Stomach (tissue), 4 donors: ENCODE data around the gene IREB2.

Experiments used
- CTCF ChIP-seq, 7 experiments: fragments of 450-650 bp in 4 of 7; fragments of 200-600 bp in 3 of 7; sonication (generic) in 3 of 7; IDR thresholded peaks; one replicate each; pipeline ENCODE4 v1.5.1; 2016 to 2019; ENCODE audit warnings: antibody characterized with exemption in 7 of 7, control low read depth in 2 of 7, mild to moderate bottlenecking in 1 of 7
- EP300 ChIP-seq: sonication (generic); formaldehyde crosslinking; IDR thresholded peaks from one replicate; pipeline ENCODE4 v1.6.1; 2017; ENCODE audit warnings: antibody characterized with exemption
- POLR2A ChIP-seq, 4 donors: fragments of 450-650 bp; IDR thresholded peaks; one replicate each; pipeline ENCODE4 v1.6.1; 2016; ENCODE audit warnings: antibody characterized with exemption in 4 of 4, control low read depth in 2 of 4, mild to moderate bottlenecking in 1 of 4, moderate library complexity in 1 of 4
- POLR2AphosphoS5 ChIP-seq, 3 donors: sonication (generic); formaldehyde crosslinking; IDR thresholded peaks; one replicate each; pipeline ENCODE4 v1.6.1; 2016; ENCODE audit warnings: antibody characterized with exemption in 3 of 3

- TF ChIP-seq CTCF (IDR thresholded peaks at IDR 0.05) (no peak), EP300 (no peak), POLR2AphosphoS5 (IDR thresholded peaks at IDR 0.05) (no peak), POLR2A (IDR thresholded peaks at IDR 0.05) (no peak)
Measured at GRCh38 chr15:78434134-78434533, 3.9 kb upstream of the IREB2 start.
